WTC11 (cell line): ENCODE results near the gene ENO2. TPM values are rescaled to one million over a fixed set of nuclear protein-coding genes. Genes with fewer than 3 reads are reported as not detected.

ENCODE experiments used
- ATAC-seq: fragments of 200-7000 bp; cut with Tn5 transposase; 2 replicates; pipeline ENCODE4 v1.10.0; 2021; ENCODE audit warnings: mild to moderate bottlenecking, moderate library complexity
- CTCF ChIA-PET: fragments of 300-600 bp; sonication (Branson Sonifier 250); formaldehyde crosslinking; loops from one replicate; lab custom pipeline; 2021; ENCODE audit warnings: antibody characterized with exemption; lab: Charles Lee
- POLR2A ChIA-PET: fragments of 350-600 bp; sonication (Branson Sonifier 250); formaldehyde crosslinking; loops from one replicate; lab custom pipeline; 2021; ENCODE audit warnings: antibody characterized with exemption; lab: Charles Lee
- DNase-seq: peaks from one replicate; pipeline ENCODE4 v3.0.0; 2021; ENCODE audit warnings: low spot score
- H3K27ac Mint-ChIP-seq: 2 replicates; pipeline ENCODE4 v1.8.0; 2021; ENCODE audit warnings: mixed read lengths
- H3K27me3 Mint-ChIP-seq: 2 replicates; pipeline ENCODE4 v1.8.0; 2021; ENCODE audit warnings: low read depth, mild to moderate bottlenecking, moderate library complexity, mixed read lengths
- H3K36me3 Mint-ChIP-seq: 2 replicates; pipeline ENCODE4 v1.8.0; 2021; ENCODE audit warnings: mixed read lengths
- H3K4me1 Mint-ChIP-seq: 2 replicates; pipeline ENCODE4 v1.8.0; 2022; ENCODE audit warnings: mixed read lengths
- H3K4me3 Mint-ChIP-seq: 2 replicates; pipeline ENCODE4 v1.8.0; 2021; ENCODE audit warnings: mild to moderate bottlenecking, moderate library complexity, mixed read lengths
- H3K9me3 Mint-ChIP-seq: 2 replicates; pipeline ENCODE4 v1.8.0; 2021; ENCODE audit warnings: mixed read lengths
- AFF4 ChIP-seq: sonication (generic); formaldehyde crosslinking; IDR thresholded peaks from 2 replicates; pipeline ENCODE4 v1.8.1; 2023; ENCODE audit warnings: mild to moderate bottlenecking, missing genetic modification reagents, borderline replicate concordance
- CDX4 ChIP-seq: fragments of 250-450 bp; sonication (Bioruptor Pico); IDR thresholded peaks from 2 replicates; pipeline ENCODE4 v1.9.0; 2021; ENCODE audit warnings: moderate library complexity, mild to moderate bottlenecking, inconsistent platforms, borderline replicate concordance
- CREB1 ChIP-seq: sonication (generic); formaldehyde crosslinking; IDR thresholded peaks from 2 replicates; pipeline ENCODE4 v1.8.0; 2023; ENCODE audit warnings: mild to moderate bottlenecking, missing genetic modification reagents
- ELF4 ChIP-seq: sonication (generic); formaldehyde crosslinking; IDR thresholded peaks from 2 replicates; pipeline ENCODE4 v1.8.1; 2022; ENCODE audit warnings: low read depth, mild to moderate bottlenecking, moderate library complexity, missing genetic modification reagents
- IRF1 ChIP-seq: sonication (generic); formaldehyde crosslinking; IDR thresholded peaks from 2 replicates; pipeline ENCODE4 v1.8.0; 2023; ENCODE audit warnings: missing genetic modification reagents
- JUN ChIP-seq: sonication (generic); formaldehyde crosslinking; IDR thresholded peaks from 2 replicates; pipeline ENCODE4 v1.8.0; 2023; ENCODE audit warnings: mild to moderate bottlenecking, missing genetic modification reagents
- KAT7 ChIP-seq: sonication (generic); formaldehyde crosslinking; IDR thresholded peaks from 2 replicates; pipeline ENCODE4 v1.8.1; 2023; ENCODE audit warnings: missing genetic modification reagents, mild to moderate bottlenecking, borderline replicate concordance
- MAX ChIP-seq: sonication (generic); formaldehyde crosslinking; IDR thresholded peaks from 2 replicates; pipeline ENCODE4 v1.8.0; 2022; ENCODE audit warnings: mild to moderate bottlenecking, missing genetic modification reagents
- OVOL2 ChIP-seq: fragments of 250-450 bp; sonication (Bioruptor Pico); IDR thresholded peaks from 2 replicates; pipeline ENCODE4 v1.9.0; 2021; ENCODE audit warnings: mild to moderate bottlenecking, borderline replicate concordance
- PRDM15 ChIP-seq: sonication (generic); formaldehyde crosslinking; IDR thresholded peaks from 2 replicates; pipeline ENCODE4 v1.8.0; 2022; ENCODE audit warnings: missing genetic modification reagents
- ZBTB43 ChIP-seq: sonication (generic); formaldehyde crosslinking; IDR thresholded peaks from 2 replicates; pipeline ENCODE4 v1.8.1; 2023; ENCODE audit warnings: mild to moderate bottlenecking, missing genetic modification reagents
- ZNF219 ChIP-seq: sonication (generic); formaldehyde crosslinking; IDR thresholded peaks from 2 replicates; pipeline ENCODE4 v1.8.0; 2023; ENCODE audit warnings: missing genetic modification reagents, mild to moderate bottlenecking, borderline replicate concordance
- ZNF425 ChIP-seq: fragments of 250-450 bp; sonication (Bioruptor Pico); conservative IDR thresholded peaks from 2 replicates; pipeline ENCODE4 v1.9.0; 2021; ENCODE audit warnings: mild to moderate bottlenecking
- total RNA-seq: library from RNA; stranded (reverse); gene quantifications from 3 replicates; pipeline ENCODE4 v1.2.3, GENCODE V29; 2021

The ENO2 gene
- total RNA-seq, 1 experiment from 2014 or later = 118 TPM

- no peak for ATAC-seq
- Mint-ChIP-seq H3K4me3 (no peak overlapping the region), H3K36me3 (no peaks in the 10 kb centered on the region), H3K27me3 (no peaks in the 10 kb centered on the region), H3K4me1 (peaks cover 42% of the 10 kb centered on the region), H3K27ac (peak overlapping the region; percentile 32; the same call in 1 of the 2 replicates), H3K9me3 (no peaks in the 10 kb centered on the region)
- TF ChIP-seq ZBTB43 (CRISPR knock-in tag) (no peak), CDX4 (CRISPR knock-in tag) (no peak), ZNF219 (CRISPR knock-in tag) (no peak), MAX (CRISPR knock-in tag) (no peak)
- no peak for DNase-seq
- CTCF ChIA-PET = interaction anchor here (1.2 to 1.6 kb wide), 3 partner anchors 13 to 164 kb away, joined by 4 to 9 read pairs (median 6); no protein-coding TSS in a partner anchor
- POLR2A ChIA-PET = no interaction called here
Observed at GRCh38 chr12:6948873-6949594, 34.7 kb downstream of the ENO2 start.

GRCh38 chr12:6950401-6950801 is 36.0 kb downstream of the ENO2 start:
- ChIA-PET POLR2A (no interaction called here), CTCF (interaction anchor here (1.0 to 1.6 kb wide), 5 partner anchors 10 to 163 kb away, joined by 3 to 9 read pairs (median 4); partner anchors contain the start of gene LPCAT3)
- H3K4me1 Mint-ChIP-seq = peaks cover 36% of the 10 kb centered on the region
- TF ChIP-seq KAT7 = no peak
- TF ChIP-seq PRDM15 = no peak
- no peak for TF ChIP-seq ELF4 (CRISPR knock-in tag)
- TF ChIP-seq JUN (CRISPR knock-in tag) = no peak
- TF ChIP-seq OVOL2 (CRISPR knock-in tag) = no peak
- TF ChIP-seq AFF4 (CRISPR knock-in tag) = no peak
- no peak for TF ChIP-seq IRF1 (CRISPR knock-in tag)
- TF ChIP-seq CREB1 = no peak
- TF ChIP-seq ZNF425 (CRISPR knock-in tag) = no peak
- DNase-seq = no peak
- no peak overlapping the region for H3K4me3 Mint-ChIP-seq
- no peaks in the 10 kb centered on the region for H3K36me3 Mint-ChIP-seq
- no peak overlapping the region for H3K27ac Mint-ChIP-seq
- ATAC-seq = no peak
- no peaks in the 10 kb centered on the region for H3K9me3 Mint-ChIP-seq
- no peaks in the 10 kb centered on the region for H3K27me3 Mint-ChIP-seq
